ENCODE data around the gene TMEM131. TPM values are rescaled to one million over a fixed set of nuclear protein-coding genes. Genes with fewer than 3 reads are reported as not detected.

The TMEM131 gene
- total and polyA plus RNA-seq, 2 of the 8 experiments (the other 6 are each of a cell fraction or from before 2014, with no cell fraction given) = 9.7 to 22.9 TPM

DNA sequence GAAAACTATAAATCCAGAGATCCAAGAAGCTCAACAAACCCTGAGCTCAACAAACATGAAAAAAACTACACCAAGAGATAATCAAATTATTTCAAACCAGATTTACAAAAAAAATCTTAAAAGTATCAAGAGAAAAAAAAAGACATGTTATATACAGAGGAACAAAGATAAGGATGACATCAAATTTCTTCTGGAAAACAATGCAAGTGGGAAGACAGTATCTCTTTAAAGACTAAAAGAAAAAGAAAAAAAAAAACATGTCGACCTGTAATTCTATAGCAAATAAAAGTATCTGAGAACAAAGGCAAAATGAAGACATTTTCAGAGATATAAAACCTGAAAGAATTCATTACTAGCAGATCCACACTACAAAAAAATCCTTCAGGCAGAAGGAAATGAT lies 21.3 kb downstream of the TMEM131 start (continued):
- TF ChIP-seq, protein P1, sequence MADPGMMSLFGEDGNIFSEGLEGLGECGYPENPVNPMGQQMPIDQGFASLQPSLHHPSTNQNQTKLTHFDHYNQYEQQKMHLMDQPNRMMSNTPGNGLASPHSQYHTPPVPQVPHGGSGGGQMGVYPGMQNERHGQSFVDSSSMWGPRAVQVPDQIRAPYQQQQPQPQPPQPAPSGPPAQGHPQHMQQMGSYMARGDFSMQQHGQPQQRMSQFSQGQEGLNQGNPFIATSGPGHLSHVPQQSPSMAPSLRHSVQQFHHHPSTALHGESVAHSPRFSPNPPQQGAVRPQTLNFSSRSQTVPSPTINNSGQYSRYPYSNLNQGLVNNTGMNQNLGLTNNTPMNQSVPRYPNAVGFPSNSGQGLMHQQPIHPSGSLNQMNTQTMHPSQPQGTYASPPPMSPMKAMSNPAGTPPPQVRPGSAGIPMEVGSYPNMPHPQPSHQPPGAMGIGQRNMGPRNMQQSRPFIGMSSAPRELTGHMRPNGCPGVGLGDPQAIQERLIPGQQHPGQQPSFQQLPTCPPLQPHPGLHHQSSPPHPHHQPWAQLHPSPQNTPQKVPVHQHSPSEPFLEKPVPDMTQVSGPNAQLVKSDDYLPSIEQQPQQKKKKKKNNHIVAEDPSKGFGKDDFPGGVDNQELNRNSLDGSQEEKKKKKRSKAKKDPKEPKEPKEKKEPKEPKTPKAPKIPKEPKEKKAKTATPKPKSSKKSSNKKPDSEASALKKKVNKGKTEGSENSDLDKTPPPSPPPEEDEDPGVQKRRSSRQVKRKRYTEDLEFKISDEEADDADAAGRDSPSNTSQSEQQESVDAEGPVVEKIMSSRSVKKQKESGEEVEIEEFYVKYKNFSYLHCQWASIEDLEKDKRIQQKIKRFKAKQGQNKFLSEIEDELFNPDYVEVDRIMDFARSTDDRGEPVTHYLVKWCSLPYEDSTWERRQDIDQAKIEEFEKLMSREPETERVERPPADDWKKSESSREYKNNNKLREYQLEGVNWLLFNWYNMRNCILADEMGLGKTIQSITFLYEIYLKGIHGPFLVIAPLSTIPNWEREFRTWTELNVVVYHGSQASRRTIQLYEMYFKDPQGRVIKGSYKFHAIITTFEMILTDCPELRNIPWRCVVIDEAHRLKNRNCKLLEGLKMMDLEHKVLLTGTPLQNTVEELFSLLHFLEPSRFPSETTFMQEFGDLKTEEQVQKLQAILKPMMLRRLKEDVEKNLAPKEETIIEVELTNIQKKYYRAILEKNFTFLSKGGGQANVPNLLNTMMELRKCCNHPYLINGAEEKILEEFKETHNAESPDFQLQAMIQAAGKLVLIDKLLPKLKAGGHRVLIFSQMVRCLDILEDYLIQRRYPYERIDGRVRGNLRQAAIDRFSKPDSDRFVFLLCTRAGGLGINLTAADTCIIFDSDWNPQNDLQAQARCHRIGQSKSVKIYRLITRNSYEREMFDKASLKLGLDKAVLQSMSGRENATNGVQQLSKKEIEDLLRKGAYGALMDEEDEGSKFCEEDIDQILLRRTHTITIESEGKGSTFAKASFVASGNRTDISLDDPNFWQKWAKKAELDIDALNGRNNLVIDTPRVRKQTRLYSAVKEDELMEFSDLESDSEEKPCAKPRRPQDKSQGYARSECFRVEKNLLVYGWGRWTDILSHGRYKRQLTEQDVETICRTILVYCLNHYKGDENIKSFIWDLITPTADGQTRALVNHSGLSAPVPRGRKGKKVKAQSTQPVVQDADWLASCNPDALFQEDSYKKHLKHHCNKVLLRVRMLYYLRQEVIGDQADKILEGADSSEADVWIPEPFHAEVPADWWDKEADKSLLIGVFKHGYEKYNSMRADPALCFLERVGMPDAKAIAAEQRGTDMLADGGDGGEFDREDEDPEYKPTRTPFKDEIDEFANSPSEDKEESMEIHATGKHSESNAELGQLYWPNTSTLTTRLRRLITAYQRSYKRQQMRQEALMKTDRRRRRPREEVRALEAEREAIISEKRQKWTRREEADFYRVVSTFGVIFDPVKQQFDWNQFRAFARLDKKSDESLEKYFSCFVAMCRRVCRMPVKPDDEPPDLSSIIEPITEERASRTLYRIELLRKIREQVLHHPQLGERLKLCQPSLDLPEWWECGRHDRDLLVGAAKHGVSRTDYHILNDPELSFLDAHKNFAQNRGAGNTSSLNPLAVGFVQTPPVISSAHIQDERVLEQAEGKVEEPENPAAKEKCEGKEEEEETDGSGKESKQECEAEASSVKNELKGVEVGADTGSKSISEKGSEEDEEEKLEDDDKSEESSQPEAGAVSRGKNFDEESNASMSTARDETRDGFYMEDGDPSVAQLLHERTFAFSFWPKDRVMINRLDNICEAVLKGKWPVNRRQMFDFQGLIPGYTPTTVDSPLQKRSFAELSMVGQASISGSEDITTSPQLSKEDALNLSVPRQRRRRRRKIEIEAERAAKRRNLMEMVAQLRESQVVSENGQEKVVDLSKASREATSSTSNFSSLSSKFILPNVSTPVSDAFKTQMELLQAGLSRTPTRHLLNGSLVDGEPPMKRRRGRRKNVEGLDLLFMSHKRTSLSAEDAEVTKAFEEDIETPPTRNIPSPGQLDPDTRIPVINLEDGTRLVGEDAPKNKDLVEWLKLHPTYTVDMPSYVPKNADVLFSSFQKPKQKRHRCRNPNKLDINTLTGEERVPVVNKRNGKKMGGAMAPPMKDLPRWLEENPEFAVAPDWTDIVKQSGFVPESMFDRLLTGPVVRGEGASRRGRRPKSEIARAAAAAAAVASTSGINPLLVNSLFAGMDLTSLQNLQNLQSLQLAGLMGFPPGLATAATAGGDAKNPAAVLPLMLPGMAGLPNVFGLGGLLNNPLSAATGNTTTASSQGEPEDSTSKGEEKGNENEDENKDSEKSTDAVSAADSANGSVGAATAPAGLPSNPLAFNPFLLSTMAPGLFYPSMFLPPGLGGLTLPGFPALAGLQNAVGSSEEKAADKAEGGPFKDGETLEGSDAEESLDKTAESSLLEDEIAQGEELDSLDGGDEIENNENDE (IDR thresholded peaks at IDR 0.05; ENCODE audit: insufficient replicate concordance, low read length) = no peak
- TF ChIP-seq FOSL1 (IDR thresholded peaks at IDR 0.05; ENCODE audit: insufficient read depth, low read depth, low read length) = no peak
- no peak for TF ChIP-seq GABPA (IDR thresholded peaks at IDR 0.05; ENCODE audit: borderline replicate concordance, insufficient read depth, low read length)
- no peak for TF ChIP-seq ASH2L (IDR thresholded peaks at IDR 0.05; ENCODE audit: low read length)
- no peak for TF ChIP-seq CHD2 (IDR thresholded peaks at IDR 0.05; ENCODE audit: low read length)
- TF ChIP-seq KDM4A (IDR thresholded peaks at IDR 0.05; ENCODE audit: low read depth, low read length, severe bottlenecking) = no peak

All from H1 (cell line).